ENCODE data around the gene EPHA10. TPM values are rescaled to one million over a fixed set of nuclear protein-coding genes. Genes with fewer than 3 reads are reported as not detected.

Gene EPHA10
- total and polyA plus RNA-seq, 3 donors from 2014 or later, result 55.3 to 71.7 (median 64.2) TPM

- Histone ChIP-seq H3K4me1 (peaks cover 4% of the 10 kb centered on the region), H3K27me3 (no peaks in the 10 kb centered on the region), H3K27ac (no peak overlapping the region), H3K36me3 (ENCODE audit: low read depth, missing control alignments) (no peaks in the 10 kb centered on the region), H3K9me3 (no peaks in the 10 kb centered on the region), H3K4me3 (no peak overlapping the region)
- DNase-seq, result no peak
- 69 to 87% methylated on average over 6 to 9 of the region's 9 CpGs for WGBS, 2 donors
- intact Hi-C loops (cut with DNase I; ENCODE audit: low total_unique reads), result no loop called here
- no peak for TF ChIP-seq CTCF (IDR thresholded peaks at IDR 0.05)
- no peak for TF ChIP-seq POLR2A (IDR thresholded peaks at IDR 0.05)
Measured at GRCh38 chr1:37672136-37672870, 92.6 kb downstream of the EPHA10 start.

- no peaks in the 10 kb centered on the region for H3K27me3 ChIP-seq
- H3K4me1 ChIP-seq, result peaks cover 4% of the 10 kb centered on the region
- no peak overlapping the region for H3K27ac ChIP-seq
- H3K9me3 ChIP-seq, result no peaks in the 10 kb centered on the region
- intact Hi-C loops (cut with DNase I; ENCODE audit: low total_unique reads), result no loop called here
- TF ChIP-seq POLR2A (IDR thresholded peaks at IDR 0.05), result no peak
- no peak for TF ChIP-seq CTCF (IDR thresholded peaks at IDR 0.05)
- H3K36me3 ChIP-seq (ENCODE audit: low read depth, missing control alignments), result no peaks in the 10 kb centered on the region
- H3K4me3 ChIP-seq, result no peak overlapping the region
- DNase-seq, result no peak
- 74 to 79% methylated on average over 6 of the region's 6 CpGs for whole genome bisulfite sequencing, 2 donors
Measured at GRCh38 chr1:37671261-37671660, 93.7 kb downstream of the EPHA10 start.

- H3K27me3 ChIP-seq, result no peaks in the 10 kb centered on the region
- H3K36me3 ChIP-seq (ENCODE audit: low read depth, missing control alignments), result no peaks in the 10 kb centered on the region
- no peaks in the 10 kb centered on the region for H3K9me3 ChIP-seq
- no peak for TF ChIP-seq POLR2A (IDR thresholded peaks at IDR 0.05)
- no peak for TF ChIP-seq CTCF (IDR thresholded peaks at IDR 0.05)
- H3K4me1 ChIP-seq, result no peaks in the 10 kb centered on the region
- no peak overlapping the region for H3K27ac ChIP-seq
- intact Hi-C loops (cut with DNase I; ENCODE audit: low total_unique reads), result no loop called here
- no peak for DNase-seq
- 70 to 79% methylated on average over 2 of the region's 2 CpGs for WGBS, 2 donors
- H3K4me3 ChIP-seq, result no peak overlapping the region
Measured at GRCh38 chr1:37670133-37670532, 94.8 kb downstream of the EPHA10 start.

GRCh38 chr1:37667023-37667671 is 97.8 kb downstream of the EPHA10 start:
- 66 to 82% methylated on average over 9 to 17 of the region's 17 CpGs for WGBS, 2 donors
- H3K36me3 ChIP-seq (ENCODE audit: low read depth, missing control alignments), result no peaks in the 10 kb centered on the region
- no peak overlapping the region for H3K27ac ChIP-seq
- no peaks in the 10 kb centered on the region for H3K27me3 ChIP-seq
- DNase-seq, result no peak
- TF ChIP-seq POLR2A (IDR thresholded peaks at IDR 0.05) (no peak), CTCF (IDR thresholded peaks at IDR 0.05) (no peak)
- H3K4me1 ChIP-seq, result no peaks in the 10 kb centered on the region
- no peak overlapping the region for H3K4me3 ChIP-seq
- no peaks in the 10 kb centered on the region for H3K9me3 ChIP-seq
- intact Hi-C loops (cut with DNase I; ENCODE audit: low total_unique reads), result no loop called here

Measured in testis (tissue), 3 donors.